ENCODE results near the gene PCNP.
"Not testable (repeated sequence)": the region's sequence is repeated elsewhere in the genome, so short reads cannot be mapped to it uniquely, and the experiment has no call there.

The PCNP gene

GRCh38 chr3:101633186-101633585, 59.2 kb downstream of the PCNP start:
- DNase-seq (ENCODE audit: low read depth, low spot score) = no peak

GRCh38 chr3:101634591-101635196, 60.7 kb downstream of the PCNP start:
- no peak for DNase-seq (ENCODE audit: low read depth, low spot score)

GRCh38 chr3:101635345-101635744, 61.4 kb downstream of the PCNP start:
- no peak for DNase-seq (ENCODE audit: low read depth, low spot score)

- DNase-seq (ENCODE audit: low read depth, low spot score) = peak; percentile 46
Measured at GRCh38 chr3:101635954-101636798, 62.2 kb downstream of the PCNP start.

GRCh38 chr3:101637451-101637850, 63.5 kb downstream of the PCNP start:
- DNase-seq (ENCODE audit: low read depth, low spot score) = no peak

- no peak for DNase-seq (ENCODE audit: low read depth, low spot score)
Measured at GRCh38 chr3:101638261-101638745, 64.3 kb downstream of the PCNP start.

GRCh38 chr3:101639280-101639963, 65.4 kb downstream of the PCNP start:
- DNase-seq (ENCODE audit: low read depth, low spot score) = no peak

GRCh38 chr3:101640256-101640655, 66.3 kb downstream of the PCNP start:
- DNase-seq (ENCODE audit: low read depth, low spot score) = no peak

- DNase-seq (ENCODE audit: low read depth, low spot score) = not testable (repeated sequence)
Measured at GRCh38 chr3:101641397-101642115, 67.6 kb downstream of the PCNP start.

- no peak for DNase-seq (ENCODE audit: low read depth, low spot score)
Measured at GRCh38 chr3:101642441-101642840, 68.5 kb downstream of the PCNP start.

GRCh38 chr3:101643009-101643844, 69.2 kb downstream of the PCNP start:
- DNase-seq (ENCODE audit: low read depth, low spot score) = no peak
